Measurements from ENCODE around the gene NQO1.
"Not testable (repeated sequence)": the region's sequence is repeated elsewhere in the genome, so short reads cannot be mapped to it uniquely, and the experiment has no call there.

The NQO1 gene
- total RNA-seq: 1.6 to 3.2 reads per million in 2 donors

DNA sequence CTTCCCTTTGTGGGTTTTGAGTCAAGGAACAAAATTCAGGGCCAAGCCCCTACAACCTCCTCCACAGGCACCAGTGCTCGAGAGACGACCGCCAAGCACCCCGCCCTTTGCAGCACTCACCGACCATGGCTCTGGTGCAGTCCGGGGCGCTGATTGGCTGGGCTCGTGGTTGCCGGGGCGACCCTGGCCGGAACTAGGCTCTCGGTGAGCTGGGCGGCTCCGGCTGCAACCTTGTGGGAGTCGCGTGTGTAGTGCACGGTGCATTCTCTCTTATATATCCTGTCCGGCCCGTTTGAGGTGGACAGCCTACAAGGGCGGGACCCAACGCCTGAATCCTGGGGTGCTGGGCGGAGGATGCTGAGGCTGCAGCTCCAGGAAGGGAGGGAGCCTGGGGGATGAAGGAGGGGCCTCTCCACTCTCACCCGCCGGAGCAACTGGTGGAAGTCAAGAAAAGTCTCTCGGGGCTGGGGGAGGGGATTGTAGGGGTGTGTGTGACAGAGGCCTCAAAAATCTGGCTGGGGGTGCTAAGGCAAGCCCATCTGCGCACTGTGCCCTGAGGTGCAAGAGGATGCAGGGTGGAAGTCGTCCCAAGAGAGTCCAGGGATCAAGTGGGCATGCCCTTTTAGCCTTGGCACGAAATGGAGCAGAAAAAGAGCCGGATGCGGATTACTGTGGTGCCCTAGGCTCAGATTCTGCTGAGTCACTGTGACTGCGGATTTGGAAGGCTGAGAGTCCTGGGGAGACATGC, at the start of gene NQO1:
NQO1 (minus strand) TSS at position 248 of the 748 bp plus-strand sequence; CDS start at position 127, 121 bp downstream.
- DNase-seq: peak; percentile 55 to 94 (median 74)

- DNase-seq: no peak
These were observed 49.2 kb upstream of the NQO1 start for GRCh38 chr16:69775563-69775962.

DNA sequence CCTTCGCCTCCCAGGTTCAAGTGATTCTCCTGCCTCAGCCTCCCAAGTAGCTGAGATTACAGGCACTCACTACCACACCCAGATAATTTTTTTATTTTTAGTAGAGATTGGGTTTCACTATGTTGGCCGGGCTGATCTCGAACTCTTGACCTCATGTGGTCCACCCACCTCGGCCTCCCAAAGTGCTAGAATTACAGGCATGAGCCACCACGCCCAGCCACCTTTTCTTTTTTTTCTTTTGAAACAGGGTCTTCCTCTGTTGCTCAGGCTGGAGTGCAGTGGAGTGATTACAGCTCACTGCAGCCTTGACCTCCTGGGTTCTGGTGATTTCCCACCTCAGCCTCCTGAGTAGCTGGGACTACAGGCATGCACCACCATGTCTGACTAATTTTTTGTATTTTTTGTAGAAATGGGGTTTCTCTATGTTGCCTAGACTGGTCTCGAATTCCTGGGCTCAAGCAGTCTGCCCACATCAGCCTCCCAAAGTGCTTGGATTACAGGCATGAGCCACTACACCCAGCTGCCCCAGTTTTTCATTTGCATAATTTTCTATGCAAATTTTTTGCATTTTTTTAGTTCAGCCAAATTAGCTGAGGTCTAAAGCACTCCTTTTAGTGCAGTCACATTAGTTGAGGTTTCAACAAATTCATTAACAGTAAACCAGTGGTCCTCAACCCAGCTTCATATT, 47.0 kb upstream of the NQO1 start:
- DNase-seq: no peak

GRCh38 chr16:69771651-69771967, 45.2 kb upstream of the NQO1 start:
- no peak for DNase-seq

DNA sequence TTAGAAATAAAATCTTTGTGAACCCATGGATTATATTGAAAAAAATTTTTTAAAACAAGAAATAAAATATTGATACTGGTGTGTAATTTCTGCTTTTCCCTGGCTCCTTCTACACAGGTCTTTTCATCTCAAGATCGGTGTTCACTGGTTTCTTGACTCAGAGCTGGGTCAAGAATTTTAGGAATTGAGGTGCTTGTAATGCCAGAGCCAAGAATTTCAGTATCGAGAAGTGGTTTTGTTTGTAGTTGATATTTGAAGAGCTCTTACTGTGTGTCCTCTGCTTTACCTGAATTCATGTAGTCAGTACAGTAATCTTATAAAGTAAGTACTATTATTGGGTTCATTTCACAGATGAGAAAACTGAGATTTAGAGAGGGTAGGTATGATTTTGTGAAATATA, 43.0 kb upstream of the NQO1 start:
- no peak for DNase-seq

DNA sequence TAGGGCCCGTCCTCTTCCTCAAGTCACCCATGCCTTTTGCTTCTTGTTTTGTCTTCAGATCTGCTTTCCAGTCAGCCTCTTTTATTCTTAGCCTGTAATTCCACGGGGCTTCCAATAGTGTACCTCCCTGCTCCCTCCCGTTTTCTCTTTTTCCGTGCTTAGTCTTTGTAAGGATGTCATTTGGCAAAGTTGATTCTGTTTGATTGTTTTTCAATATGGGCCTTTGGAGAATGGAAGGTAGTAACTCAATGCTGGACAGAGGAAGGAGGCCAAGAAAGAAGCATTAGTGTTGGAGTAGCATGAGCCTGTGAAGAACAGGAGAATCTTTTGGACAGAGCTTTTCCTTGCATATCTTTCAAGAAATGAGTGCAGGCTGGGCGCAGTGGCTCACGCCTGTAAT, 42.3 kb upstream of the NQO1 start:
- no peak for DNase-seq

- DNase-seq: no peak
These were observed 41.3 kb upstream of the NQO1 start for GRCh38 chr16:69767459-69768229.

GRCh38 chr16:69763599-69763942, 37.2 kb upstream of the NQO1 start:
- DNase-seq: no peak

DNA sequence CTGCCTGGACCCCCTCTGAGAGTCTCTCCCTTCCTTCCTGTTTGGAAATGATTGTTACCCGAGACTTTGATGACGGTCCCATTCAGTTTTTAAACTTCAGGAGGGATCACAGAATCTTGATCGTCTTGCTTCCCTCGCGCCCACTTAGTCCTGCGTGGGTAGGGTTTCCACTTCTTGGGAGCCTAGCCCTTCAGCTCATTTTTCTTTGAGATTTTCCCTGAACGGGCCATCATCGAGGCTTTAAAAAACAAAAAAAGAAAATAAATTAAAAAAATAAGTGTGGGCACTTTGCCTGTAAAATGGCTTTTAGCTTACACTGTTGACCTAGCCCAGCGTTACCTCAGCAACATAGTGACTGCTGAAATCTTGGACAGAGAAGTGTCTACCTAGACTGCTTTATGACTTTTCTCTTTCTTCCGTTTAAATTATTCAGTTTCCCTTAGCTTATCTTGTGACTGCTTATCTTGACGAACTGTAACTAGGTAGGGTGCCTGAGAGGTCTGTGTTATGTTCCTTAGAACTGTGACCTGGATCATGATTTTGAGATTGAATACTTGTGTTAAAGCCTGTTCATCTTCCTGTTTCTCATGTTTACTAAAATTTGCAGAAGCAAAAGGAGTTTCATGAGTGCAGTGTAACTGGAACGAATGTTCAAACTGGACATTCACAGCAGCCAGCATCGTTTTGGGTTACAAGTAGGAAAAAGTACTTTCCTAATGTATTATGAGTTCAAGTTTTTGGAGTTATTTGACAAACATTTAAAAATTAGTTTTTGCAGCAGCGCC, 36.6 kb upstream of the NQO1 start:
- DNase-seq: peak in 2 of 5 experiments; percentile 4 to 77

DNA sequence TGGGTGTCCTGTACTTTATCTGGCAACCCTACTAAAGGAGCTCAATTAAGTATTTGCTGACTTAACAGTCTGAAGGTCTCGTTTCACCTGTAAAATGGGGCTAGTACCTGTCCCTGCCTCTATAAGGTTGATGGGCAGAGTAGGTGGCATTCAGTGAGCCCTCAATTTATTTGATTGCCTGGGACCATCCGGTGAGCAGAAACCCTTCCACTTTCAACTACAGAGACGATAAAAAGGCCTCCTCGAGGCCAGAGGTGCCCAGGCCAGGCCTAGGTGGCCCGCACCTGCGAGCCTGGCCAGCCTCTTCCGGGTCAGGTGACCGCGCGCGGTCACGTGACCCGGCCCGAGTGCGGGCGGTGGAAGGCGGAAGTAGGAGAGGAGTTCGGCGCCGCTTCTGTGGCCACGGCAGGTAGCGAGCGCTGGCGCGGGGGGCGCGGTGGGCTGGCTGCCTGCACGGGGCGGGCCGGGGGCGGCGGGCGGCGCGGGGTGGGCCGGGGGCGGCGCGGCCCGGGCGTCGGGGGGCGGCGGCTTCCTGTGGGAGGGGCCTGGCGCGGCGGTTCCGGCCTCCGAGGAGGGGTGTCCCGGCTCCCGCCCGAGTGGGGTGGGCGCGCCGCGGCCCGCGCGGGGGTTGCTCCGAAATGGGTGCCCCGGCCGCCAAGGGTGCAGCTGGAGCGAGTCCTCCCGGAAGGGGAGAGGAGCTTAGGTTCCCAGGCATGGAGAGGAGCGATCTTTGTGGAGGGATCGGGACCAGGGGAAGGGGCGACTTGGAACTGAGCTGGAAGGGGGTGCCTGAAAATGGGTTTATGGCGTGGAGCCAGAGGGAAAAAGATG, 35.8 kb upstream of the NQO1 start, which contains the start of gene WWP2:
WWP2 (plus strand) TSS at position 350 of the 831 bp plus-strand sequence. CDS start 24,679 bp downstream, outside the sequence.
- DNase-seq: peak; percentile 60 to 89 (median 71)

GRCh38 chr16:69757375-69757774, 31.0 kb upstream of the NQO1 start:
- DNase-seq: not testable (repeated sequence)

- no peak for DNase-seq
These were observed 30.3 kb upstream of the NQO1 start for GRCh38 chr16:69756705-69757104.

GRCh38 chr16:69754469-69755310, 28.3 kb upstream of the NQO1 start, which contains the start of gene NOB1:
TSS of gene NOB1 (minus strand) at chr16:69754926. CDS start at chr16:69754910, 16 bp downstream.
- DNase-seq: peak; percentile 94 to 97 (median 97)

DNA sequence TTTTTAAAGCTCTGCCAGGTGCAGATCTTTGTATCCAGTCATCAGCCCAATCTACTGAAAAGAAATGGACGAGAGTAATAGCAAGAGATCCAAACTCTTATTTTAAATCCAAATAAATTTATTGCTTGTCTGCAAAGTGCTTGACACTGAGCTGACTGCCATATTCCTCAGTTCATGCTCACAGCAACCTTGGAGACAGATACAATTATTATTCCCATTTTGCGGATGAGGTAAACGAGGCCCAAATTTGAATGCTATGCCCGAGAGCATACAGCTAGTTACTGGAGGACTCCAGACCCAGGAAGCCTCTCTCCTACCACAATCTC, 27.7 kb upstream of the NQO1 start:
- no peak for DNase-seq

DNA sequence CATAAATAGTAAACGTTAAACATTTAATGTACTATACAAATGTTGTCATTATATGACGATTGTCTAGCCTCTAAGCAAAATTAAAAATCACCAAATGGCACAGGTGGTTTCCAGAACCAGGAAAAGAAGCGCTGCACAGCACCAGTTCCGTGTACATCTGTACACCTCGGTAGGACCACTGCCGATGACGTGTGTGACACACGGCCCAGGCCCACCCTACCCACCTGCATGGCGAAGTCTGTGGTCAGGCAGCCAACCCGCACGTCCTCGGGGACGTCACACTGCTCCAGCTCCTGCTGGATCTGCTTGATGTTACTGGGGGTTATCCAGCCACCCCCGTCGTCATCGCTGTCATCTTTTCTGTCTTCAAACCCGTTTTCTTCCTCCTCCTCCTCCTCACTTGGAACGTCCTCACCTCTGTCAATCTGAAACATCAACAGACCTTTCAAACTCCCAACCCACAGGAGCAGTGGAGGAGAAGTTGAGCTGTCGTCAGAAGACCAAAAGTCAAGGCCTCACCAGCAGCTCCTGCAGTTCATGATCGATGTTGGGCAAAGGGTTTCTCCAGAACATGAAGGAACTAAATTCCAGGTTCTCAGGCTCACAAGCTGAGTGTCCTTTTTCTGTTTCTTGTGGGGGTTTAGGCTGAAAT, 22.5 kb upstream of the NQO1 start:
- DNase-seq: no peak

GRCh38 chr16:69747115-69747514, 20.8 kb upstream of the NQO1 start:
- no peak for DNase-seq

- DNase-seq: no peak
These were observed 19.6 kb upstream of the NQO1 start for GRCh38 chr16:69745959-69746358.

DNA sequence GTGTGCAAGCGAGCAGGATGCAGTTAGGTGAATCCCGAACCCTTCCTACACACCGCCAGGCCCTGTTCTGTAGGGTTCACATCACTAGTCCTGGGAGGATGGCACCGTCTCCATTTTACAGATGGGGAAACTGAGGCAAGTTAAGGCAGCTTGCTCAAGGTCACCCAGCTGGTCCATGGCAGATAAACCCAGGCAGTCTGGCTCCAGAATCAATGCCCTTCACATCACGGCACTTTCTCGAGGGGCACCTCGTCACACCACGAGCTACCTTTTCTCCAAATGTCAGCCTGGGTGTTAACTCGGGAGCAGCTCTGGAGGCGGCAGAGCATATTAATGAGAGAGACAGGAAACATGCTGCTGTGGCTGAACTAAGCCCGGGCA, 18.9 kb upstream of the NQO1 start:
- DNase-seq: no peak

DNA sequence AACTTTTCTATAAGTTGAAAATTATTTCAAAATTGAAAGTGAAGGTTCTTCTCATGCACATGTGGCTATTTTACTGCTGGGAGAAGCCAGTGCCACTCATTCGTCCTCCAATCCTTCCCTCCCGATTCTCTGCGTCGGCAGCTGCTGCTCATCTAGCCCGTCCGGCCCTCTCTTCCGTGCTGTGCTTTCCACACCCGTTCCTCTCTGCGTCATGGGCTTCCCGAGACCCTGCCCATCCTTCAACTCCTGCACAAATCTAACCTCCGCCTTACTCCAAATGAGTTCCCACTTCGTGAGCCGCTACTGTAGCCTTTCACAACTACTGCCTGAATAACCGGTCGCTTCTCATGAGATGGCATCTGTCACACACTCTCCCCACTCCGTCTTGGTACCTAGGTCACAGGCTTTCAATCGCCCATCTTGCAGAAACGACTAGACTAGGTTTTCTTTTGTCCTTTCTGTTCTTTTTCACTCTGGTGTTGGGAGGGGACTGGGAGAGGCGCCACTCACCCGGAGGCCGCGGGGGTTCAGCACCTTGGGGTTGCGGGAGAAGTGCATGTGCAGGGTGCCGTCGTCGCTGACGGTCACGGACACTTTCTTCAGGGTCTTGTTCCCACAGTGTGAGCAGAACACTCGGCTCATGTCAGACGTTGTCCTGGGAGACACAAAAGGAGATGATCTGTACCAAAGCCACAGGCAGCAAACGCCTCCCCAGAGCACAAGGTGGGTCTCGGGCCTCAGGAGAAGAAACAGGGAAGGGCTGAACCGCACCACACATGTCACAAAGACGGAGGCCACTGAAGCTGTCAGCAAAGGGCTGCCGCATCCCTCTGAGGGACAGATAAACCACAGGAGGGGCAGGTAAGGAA, 18.2 kb upstream of the NQO1 start:
- no peak for DNase-seq
